ENCODE results near the gene HS6ST3. TPM values are rescaled to one million over a fixed set of nuclear protein-coding genes. Genes with fewer than 3 reads are reported as not detected.

HS6ST3 gene
- total and polyA plus RNA-seq, 2 donors (not counting 3 experiments of a cell fraction or from before 2014, with no cell fraction given) = 0.03 to 0.15 TPM

DNA sequence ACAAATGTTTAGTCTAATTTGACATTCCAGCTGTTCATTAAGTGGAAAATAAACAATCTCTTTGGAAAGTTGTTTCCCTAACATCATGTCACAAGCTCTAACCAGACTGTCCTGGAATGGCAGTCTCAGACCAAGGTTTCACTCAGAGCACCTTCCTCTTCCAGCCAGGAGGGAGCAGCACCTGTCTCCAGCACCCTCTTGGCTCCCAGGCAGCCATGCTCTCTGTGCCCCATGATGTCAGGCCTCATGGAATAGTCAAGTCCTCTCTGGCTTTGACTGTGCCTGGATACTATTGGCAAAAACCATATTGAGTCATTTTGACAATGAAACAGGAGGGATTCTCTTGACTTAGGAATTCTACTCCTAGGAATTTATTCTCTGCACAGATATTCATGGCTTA, 733.0 kb downstream of the HS6ST3 start:
- FAIRE-seq = no peak
- Histone ChIP-seq H3K9ac (replicated peaks; ENCODE audit: extremely low read depth, insufficient read depth, low read length) (no peak overlapping the region), H3K4me3 (replicated peaks in 1 of 3; ENCODE audit: insufficient read depth in 1 of 3, low read depth in 1 of 3, low read length in 3 of 3) (no peak overlapping the region), H3K36me3 (ENCODE audit: control insufficient read depth in 2 of 2, extremely low read depth in 1 of 2, insufficient read depth in 2 of 2, low read length in 2 of 2) (no peaks in the 10 kb centered on the region), H3K9me3 (replicated peaks; ENCODE audit: control insufficient read depth, insufficient read depth, low read length) (no peaks in the 10 kb centered on the region), H3K4me2 (ENCODE audit: insufficient read depth, low read length) (no peak overlapping the region), H2AFZ (ENCODE audit: low read depth, low read length) (no peak overlapping the region), H4K20me1 (replicated peaks; ENCODE audit: control insufficient read depth, extremely low read depth, insufficient read depth, low read length) (no peaks in the 10 kb centered on the region), H3K27me3 (ENCODE audit: control insufficient read depth in 2 of 2, insufficient read depth in 2 of 2, low read length in 2 of 2) (no peaks in the 10 kb centered on the region), H3K9me1 (replicated peaks; ENCODE audit: control insufficient read depth, extremely low read depth, insufficient read depth, low read length) (no peaks in the 10 kb centered on the region), H3K79me2 (ENCODE audit: control insufficient read depth, insufficient read depth, low read length) (no peaks in the 10 kb centered on the region), H3K27ac (ENCODE audit: insufficient read depth, low read depth, low read length) (no peak overlapping the region), H3K4me1 (ENCODE audit: control insufficient read depth, extremely low read depth, insufficient read depth, low read length) (no peaks in the 10 kb centered on the region)
- intact Hi-C loops (cut with micrococcal nuclease) (loop anchor here (1.0 to 2.0 kb wide), 2 partner anchors 136 to 205 kb away; no protein-coding TSS in a partner anchor), dilution Hi-C loops (cut with MboI; ENCODE audit: extremely low pct_ligation_motif_present, low sequenced_read_pairs) (no loop called here)
- ChIA-PET POLR2A (no interaction called here), CTCF (interaction anchor here (1.3 to 6.9 kb wide), 3 partner anchors 135 to 803 kb away, joined by 5 to 400 read pairs (median 5); no protein-coding TSS in a partner anchor)
- BruUV-seq (replicated peaks) = no TSS peak
- peak; percentile 9 for DNase-seq (ENCODE audit: low read depth, low spot score)
- TF ChIP-seq CTCF (IDR thresholded peaks at IDR 0.05; ENCODE audit: extremely low read depth in 1 of 2, insufficient read depth in 1 of 2, low read depth in 1 of 2, low read length in 2 of 2) = peak; percentile 21 to 38
- TF ChIP-seq MAX (IDR thresholded peaks at IDR 0.05; ENCODE audit: insufficient read depth, insufficient read length) = no peak

DNA sequence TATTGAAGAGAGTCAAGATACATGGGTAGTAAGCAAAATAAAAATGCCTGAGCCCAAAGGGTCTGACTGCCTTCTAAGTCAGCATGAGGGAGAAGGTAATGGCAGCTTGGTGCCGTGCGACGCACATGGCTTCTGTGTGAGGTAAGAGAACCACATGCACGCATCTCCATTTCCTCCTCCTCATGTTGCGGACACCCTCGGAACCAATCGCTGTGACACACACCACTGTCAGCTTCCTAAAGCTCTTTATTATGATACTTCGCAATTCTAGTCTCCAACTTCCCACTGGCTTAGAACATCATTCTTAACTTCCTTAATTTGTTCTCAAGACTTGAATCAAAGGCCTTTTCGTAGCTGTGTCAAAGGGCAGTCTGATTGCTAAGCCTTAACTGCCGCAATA, 734.2 kb downstream of the HS6ST3 start:
- dilution Hi-C loops (cut with MboI; ENCODE audit: extremely low pct_ligation_motif_present, low sequenced_read_pairs) = no loop called here
- Histone ChIP-seq H4K20me1 (replicated peaks; ENCODE audit: control insufficient read depth, extremely low read depth, insufficient read depth, low read length) (no peaks in the 10 kb centered on the region), H3K27ac (ENCODE audit: insufficient read depth, low read depth, low read length) (no peak overlapping the region), H2AFZ (ENCODE audit: low read depth, low read length) (no peak overlapping the region), H3K36me3 (ENCODE audit: control insufficient read depth in 2 of 2, extremely low read depth in 1 of 2, insufficient read depth in 2 of 2, low read length in 2 of 2) (no peaks in the 10 kb centered on the region), H3K9me1 (replicated peaks; ENCODE audit: control insufficient read depth, extremely low read depth, insufficient read depth, low read length) (no peaks in the 10 kb centered on the region), H3K79me2 (ENCODE audit: control insufficient read depth, insufficient read depth, low read length) (no peaks in the 10 kb centered on the region), H3K4me3 (replicated peaks in 1 of 3; ENCODE audit: insufficient read depth in 1 of 3, low read depth in 1 of 3, low read length in 3 of 3) (no peak overlapping the region), H3K4me1 (ENCODE audit: control insufficient read depth, extremely low read depth, insufficient read depth, low read length) (no peaks in the 10 kb centered on the region), H3K9me3 (replicated peaks; ENCODE audit: control insufficient read depth, insufficient read depth, low read length) (no peaks in the 10 kb centered on the region), H3K9ac (replicated peaks; ENCODE audit: extremely low read depth, insufficient read depth, low read length) (no peak overlapping the region), H3K4me2 (ENCODE audit: insufficient read depth, low read length) (no peak overlapping the region), H3K27me3 (ENCODE audit: control insufficient read depth in 2 of 2, insufficient read depth in 2 of 2, low read length in 2 of 2) (no peaks in the 10 kb centered on the region)
- DNase-seq (ENCODE audit: low read depth, low spot score) (no peak), FAIRE-seq (no peak)
- intact Hi-C loops (cut with micrococcal nuclease) = no loop called here
- no TSS peak for BruUV-seq (replicated peaks)
- no peak for TF ChIP-seq EZH2 (IDR thresholded peaks at IDR 0.05; ENCODE audit: borderline replicate concordance, low read depth, low read length, severe bottlenecking)
- TF ChIP-seq POLR2AphosphoS5 (IDR thresholded peaks at IDR 0.05; ENCODE audit: insufficient read depth, low read depth, low read length) = no peak
- no peak for TF ChIP-seq GATA2 (IDR thresholded peaks at IDR 0.05; ENCODE audit: insufficient read depth, insufficient read length, low read depth, low read length)
- TF ChIP-seq JUN (IDR thresholded peaks at IDR 0.05; ENCODE audit: borderline replicate concordance, insufficient read depth, insufficient read length, low read depth) = no peak
- no peak for TF ChIP-seq CTCF (IDR thresholded peaks at IDR 0.05; ENCODE audit: extremely low read depth in 1 of 2, insufficient read depth in 1 of 2, low read depth in 1 of 2, low read length in 2 of 2)
- TF ChIP-seq MYC (IDR thresholded peaks at IDR 0.05; ENCODE audit: low read depth, low read length) = no peak
- no peak for TF ChIP-seq FOS (IDR thresholded peaks at IDR 0.05; ENCODE audit: borderline replicate concordance, insufficient read depth, low read length)
- TF ChIP-seq MAX (IDR thresholded peaks at IDR 0.05; ENCODE audit: insufficient read depth, insufficient read length) = no peak
- TF ChIP-seq POLR2A (IDR thresholded peaks at IDR 0.05; ENCODE audit: low read depth, low read length) = no peak
- POLR2A ChIA-PET = no interaction called here
- CTCF ChIA-PET = interaction anchor here (1.0 to 1.4 kb wide), 3 partner anchors 13 to 804 kb away, joined by 4 to 5 read pairs (median 4); no protein-coding TSS in a partner anchor

Measured in endothelial cell of umbilical vein (primary cell).